Stimulated activated CD8-positive, alpha-beta memory T cell treated with anti-CD3 and anti-CD28 coated beads, Interleukin-7, amount 100 ng/mL, for 24 hours (primary cell): ENCODE data around the gene SUSD3.

Source experiments
- DNase-seq: peaks from one replicate; pipeline ENCODE4 v3.0.0-alpha.2; 2020; ENCODE audit warnings: low read depth

SUSD3 gene

GRCh38 chr9:93126151-93126781 is 67.8 kb downstream of the SUSD3 start:
- DNase-seq = no peak

DNA sequence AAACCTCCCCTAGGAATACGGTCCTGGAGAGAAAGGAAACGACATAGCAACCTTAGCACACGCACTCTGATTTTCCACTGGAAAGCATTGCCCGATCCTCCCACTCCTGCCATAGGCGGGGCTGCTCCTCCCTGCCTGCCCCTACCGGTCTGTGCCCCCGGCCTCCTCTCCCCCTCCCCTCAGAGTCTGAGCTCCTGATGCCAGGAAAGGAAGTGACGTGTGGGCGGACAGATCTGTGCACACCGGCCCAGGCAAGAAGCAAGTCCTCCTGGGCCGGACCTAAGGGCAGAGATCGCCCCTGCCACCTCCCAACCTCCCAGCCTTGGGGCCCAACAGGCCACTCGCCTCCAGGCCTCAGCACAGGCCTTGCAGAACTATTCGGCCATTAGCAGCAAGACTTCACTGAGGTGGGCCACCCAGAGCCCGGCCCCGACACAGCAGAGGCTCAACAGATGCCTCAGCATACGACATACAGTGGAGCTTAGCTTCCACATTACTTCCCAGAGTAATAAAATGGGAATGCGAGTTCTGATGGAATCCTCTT is 68.4 kb downstream of the SUSD3 start:
- DNase-seq = no peak

- no peak for DNase-seq
Measured at GRCh38 chr9:93127395-93127911, 69.0 kb downstream of the SUSD3 start.

GRCh38 chr9:93128011-93128714 is 69.7 kb downstream of the SUSD3 start:
- no peak for DNase-seq

- DNase-seq = no peak
Measured at GRCh38 chr9:93128715-93129224, 70.3 kb downstream of the SUSD3 start.

GRCh38 chr9:93129286-93129685 is 70.8 kb downstream of the SUSD3 start:
- DNase-seq = no peak

- DNase-seq = no peak
Measured at GRCh38 chr9:93129691-93130500, 71.4 kb downstream of the SUSD3 start.

DNA sequence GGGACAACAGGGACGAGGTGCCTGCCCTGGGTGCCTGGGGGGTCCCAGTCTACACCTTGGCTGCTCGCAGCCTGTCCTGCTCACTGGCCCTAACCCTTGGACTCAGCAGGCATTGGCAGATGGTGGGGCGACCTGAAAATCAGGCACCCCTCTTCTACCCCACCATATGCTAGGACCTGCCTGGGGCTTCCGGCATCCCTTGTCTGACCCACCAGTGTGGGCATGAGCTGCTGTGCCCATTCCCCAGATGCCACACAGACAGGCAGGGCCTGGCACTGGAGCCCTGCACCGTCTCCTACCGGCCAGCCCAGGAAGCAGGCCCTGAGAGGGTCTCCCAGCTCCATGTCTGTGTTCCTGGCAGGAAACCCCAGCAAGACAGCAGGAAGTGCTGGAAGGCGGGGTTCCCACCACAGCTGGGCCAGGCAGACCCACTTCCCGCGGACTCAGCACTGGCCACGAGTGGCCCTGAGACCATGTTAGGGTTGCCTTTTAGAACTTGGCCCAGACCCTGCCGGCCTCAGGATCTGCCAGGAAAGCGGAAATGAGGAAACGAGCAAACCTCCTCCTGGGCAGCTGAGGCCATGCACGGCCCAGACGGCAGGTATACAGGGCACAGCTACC is 72.5 kb downstream of the SUSD3 start:
- no peak for DNase-seq

DNA sequence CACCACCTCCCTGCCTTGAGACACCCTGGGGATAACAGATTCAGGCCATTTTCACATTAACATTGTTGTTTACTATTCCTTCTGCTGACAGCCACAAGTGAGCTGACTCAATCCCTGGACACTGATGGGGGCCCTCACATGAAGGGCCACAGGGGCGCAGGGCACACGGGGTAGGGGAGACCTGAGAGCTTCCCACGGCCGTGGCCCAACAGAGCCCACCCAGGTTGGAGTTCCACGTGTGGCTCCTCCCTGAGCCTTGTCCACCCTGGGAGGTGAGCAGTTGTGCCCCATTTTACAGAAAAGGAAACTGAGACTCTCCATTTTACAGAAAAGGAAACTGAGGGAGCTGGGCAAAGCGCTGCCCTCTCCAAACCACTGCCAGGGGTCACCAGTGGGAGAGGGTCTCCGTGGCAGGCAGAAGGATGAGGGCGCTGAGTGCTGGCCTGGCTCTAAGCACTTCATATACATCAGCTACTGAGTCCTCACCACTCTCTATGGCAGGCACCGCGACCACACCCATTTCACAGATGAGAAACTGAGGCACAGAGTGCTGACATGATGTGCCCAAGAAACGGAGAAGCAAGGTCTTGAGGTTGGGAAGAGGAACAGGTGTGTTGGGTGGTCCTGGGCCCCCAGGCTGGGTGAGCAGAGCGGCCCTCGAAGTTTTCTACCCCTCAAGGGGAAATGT is 73.2 kb downstream of the SUSD3 start:
- no peak for DNase-seq

DNA sequence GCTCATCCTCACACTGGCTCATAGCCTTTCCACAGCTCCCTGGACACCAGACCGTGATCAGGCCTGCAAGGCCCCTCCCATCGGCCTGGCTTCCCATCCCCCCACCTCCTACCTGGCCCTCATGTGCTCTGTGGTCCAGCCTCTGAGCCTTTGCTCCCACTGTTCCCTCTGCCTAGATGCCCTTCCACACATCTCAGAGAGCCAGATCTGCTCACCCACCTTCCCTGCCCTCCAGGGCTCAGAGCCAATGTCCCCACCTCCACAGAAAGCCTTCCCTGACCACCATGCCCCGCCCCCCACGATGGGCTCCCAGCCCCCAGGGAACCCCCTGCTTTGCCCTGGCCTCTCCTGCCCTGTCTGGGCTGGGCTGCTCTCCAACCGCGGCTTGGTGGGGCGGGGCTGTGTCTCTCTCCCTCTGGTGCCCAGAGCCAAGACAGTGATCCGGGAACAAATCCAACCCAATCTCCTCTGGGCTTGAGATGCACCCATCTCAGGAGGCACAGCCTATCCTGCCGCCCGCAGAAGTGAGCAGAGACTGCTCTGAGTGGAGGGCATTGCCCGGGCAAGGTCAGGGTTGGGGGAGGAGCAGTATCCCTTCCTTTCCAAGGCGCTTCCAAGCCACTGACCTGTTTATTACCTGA is 73.9 kb downstream of the SUSD3 start:
- DNase-seq = no peak

DNA sequence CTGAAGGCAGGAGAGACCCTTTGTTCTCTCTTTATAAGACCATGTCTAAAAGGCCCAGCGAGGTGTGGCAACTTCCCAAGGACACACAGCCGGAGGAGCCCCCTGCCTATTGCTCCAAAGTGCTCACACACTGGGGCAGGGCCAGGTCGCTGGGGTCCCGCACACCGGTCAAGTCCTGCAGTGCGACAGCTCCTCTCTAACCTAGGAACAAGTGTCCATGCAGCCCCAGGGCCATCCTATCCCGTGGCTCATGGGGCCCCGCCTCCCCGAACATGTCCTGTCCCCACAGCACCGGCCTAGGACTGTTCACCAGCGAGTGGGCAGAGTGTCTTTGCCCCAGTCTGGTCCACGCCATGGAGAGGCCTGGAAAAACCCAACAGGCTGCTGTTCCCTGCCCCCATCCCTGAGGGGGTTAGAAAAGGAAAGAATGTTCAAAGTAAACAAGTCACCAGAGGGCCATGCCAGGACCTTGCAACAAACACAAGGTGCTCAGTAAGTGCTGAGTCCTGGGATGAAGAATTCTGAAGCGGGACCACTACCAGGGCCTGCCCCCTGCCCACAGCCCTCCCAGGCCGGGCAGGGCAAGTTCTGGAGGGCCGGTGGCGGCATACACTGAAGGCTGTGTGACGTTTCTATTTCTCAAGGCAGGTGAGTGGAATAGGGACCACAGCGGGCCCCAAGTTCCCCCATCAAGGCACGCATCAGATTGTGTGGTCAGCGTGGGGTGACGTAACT is 74.6 kb downstream of the SUSD3 start:
- peak; percentile 31 for DNase-seq

DNA sequence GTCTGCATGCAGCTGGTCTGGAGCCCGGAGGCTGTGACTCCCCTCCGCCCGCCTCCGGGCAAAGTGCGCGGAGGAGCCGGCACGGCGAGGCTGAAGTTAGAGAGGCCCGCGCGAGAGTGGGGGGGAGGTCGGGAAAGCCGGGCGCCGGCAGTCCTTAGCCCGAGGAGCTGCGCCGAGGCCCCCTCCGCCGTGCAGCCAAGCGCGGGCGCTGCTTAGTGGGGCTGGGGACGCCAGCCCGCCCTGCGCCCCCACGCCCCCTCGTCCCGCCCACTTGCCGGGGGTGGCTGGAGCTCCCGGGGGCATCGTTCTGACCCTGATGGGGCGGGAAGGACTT is 75.1 kb downstream of the SUSD3 start:
- no peak for DNase-seq

DNA sequence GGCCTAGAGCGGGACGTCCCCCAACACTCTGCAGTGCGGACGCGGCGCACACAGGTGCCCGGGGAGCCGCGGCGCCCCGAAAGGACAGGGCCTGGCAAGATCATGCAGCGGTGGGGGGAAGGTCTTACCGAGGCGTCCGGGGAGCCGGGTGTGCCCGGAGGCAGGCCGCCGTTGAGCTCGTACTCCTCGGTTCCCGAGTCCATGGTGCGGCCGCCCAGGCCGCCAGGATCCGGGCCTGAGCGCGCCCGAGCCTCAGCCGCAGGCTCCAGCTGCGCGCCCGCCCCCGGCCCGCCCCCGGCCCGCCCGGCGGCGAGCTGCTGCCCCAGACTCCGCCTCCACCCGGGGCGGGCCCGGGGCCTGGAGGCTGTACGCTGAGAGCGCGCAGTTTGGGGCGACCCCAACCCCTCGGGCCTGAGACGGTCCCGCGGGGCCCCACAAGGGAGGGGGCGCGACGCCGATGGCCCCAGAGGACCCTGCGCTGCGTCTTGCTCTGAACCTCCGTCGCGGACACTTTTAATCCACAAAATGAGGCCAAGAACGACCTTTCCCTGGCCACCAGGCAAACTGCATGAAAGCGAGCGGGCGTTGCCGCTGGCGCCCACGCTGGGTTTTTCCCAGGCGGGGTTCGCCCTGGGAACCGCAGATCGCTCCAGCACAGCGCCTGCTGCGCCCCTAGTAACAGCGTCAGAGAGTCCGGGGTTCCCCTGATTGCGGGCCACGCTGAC is 75.7 kb downstream of the SUSD3 start, which contains the start of gene NINJ1:
TSS of gene NINJ1 (minus strand) at position 237 of the 725 bp plus-strand sequence. CDS start at position 203, 34 bp downstream.
- DNase-seq = peak; percentile 56
